Activated CD8-positive, alpha-beta T cell treated with anti-CD3 and anti-CD28 coated beads for 36 hours (primary cell): ENCODE results near the gene ZNRF2. TPM values are rescaled to one million over a fixed set of nuclear protein-coding genes. Genes with fewer than 3 reads are reported as not detected.

Experiments used
- ATAC-seq: fragments of 200-7000 bp; cut with Tn5 transposase; one replicate; pipeline ENCODE4 v1.10.0; 2021; ENCODE audit warnings: mild to moderate bottlenecking, moderate library complexity
- CTCF ChIA-PET: fragments of 350-600 bp; sonication (Branson Sonifier 250); formaldehyde crosslinking; loops from one replicate; lab custom pipeline; 2021; ENCODE audit warnings: antibody characterized with exemption; lab: Charles Lee
- POLR2A ChIA-PET: fragments of 350-600 bp; sonication (Branson Sonifier 250); formaldehyde crosslinking; loops from one replicate; lab custom pipeline; 2021; ENCODE audit warnings: antibody characterized with exemption; lab: Charles Lee
- DNase-seq: peaks from one replicate; pipeline ENCODE4 v3.0.0-alpha.2; 2020
- H3K27ac Mint-ChIP-seq: one replicate; pipeline ENCODE4 v1.8.0; 2021; ENCODE audit warnings: mild to moderate bottlenecking, mixed read lengths
- H3K27me3 Mint-ChIP-seq: one replicate; pipeline ENCODE4 v1.8.0; 2021; ENCODE audit warnings: mixed read lengths
- H3K36me3 Mint-ChIP-seq: one replicate; pipeline ENCODE4 v1.8.0; 2021; ENCODE audit warnings: low read depth, mixed read lengths
- H3K4me1 Mint-ChIP-seq: one replicate; pipeline ENCODE4 v1.8.0; 2021; ENCODE audit warnings: low read depth, mixed read lengths
- H3K4me3 Mint-ChIP-seq: one replicate; pipeline ENCODE4 v1.8.0; 2021; ENCODE audit warnings: mild to moderate bottlenecking, moderate library complexity, mixed read lengths
- H3K9me3 Mint-ChIP-seq: one replicate; pipeline ENCODE4 v1.8.0; 2021; ENCODE audit warnings: mixed read lengths
- intact Hi-C: fragments of 100-400 bp; cut with micrococcal nuclease; formaldehyde crosslinking; loops from one replicate; pipeline ENCODE4 v1.10.0; 2022
- total RNA-seq, 2 experiments: library from RNA; stranded (reverse); gene quantifications; one replicate each; pipeline ENCODE4 v1.2.3, GENCODE V29; 2021
- TF ChIP-seq, protein P1 (sequence below): fragments of 200-600 bp; IDR thresholded peaks from one replicate; pipeline ENCODE4 v1.8.0; 2022; ENCODE audit warnings: antibody characterized with exemption, mild to moderate bottlenecking

The ZNRF2 gene
- total RNA-seq, 2 experiments from 2014 or later, result 8.9 to 9.7 TPM

DNA sequence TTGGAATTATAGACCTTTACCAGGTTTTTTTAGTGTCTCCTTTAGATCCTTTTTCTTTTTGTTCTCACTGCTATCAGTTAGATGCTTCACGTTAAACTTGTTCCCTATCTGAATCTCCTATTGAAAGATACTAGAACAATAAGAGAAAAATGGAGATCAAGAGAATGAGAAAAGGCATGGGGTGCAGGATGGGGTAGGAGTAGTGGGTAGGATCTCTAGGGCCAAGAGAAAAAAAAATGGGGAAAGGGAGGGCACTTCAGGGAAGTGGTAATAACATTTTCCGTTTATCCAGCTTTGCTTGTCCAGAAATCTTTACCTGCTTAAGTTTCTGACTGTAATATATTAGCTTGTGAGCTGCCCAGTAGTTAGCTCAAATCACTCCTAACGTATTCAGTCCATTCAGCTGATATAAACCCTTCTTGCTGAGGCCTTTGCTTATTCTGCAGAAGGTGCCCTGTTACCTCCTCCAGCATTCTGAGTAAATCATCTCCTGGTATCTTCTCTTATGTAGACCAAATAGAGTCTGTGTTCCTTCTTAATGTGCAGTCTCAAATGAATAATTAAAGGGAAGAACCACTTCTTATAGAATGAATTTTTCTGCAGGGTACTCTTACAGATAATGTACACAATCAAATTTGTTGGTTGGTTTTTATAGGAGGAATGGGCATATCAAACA lies 69.7 kb downstream of the ZNRF2 start:
- H3K36me3 Mint-ChIP-seq, result peaks cover 7% of the 10 kb centered on the region
- ATAC-seq, result no peak

DNA sequence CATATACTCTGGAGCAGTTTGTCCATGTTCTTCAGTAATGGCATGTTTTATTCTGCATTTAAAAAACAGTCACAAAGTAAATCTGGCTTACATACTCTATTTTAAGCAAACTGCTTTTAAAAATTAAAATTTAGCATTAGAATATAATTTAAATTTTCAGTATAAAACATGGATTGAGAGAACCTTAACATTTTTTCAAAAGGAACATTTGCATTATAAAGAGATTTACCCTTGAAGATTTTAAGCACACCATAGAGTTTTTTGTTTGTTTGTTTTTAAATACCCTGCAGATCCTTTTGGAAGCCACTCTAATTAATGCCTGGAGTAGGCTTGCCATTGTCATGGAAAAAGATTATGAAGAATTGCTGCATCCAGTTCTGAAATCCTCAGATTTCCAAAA lies 70.4 kb downstream of the ZNRF2 start:
- Mint-ChIP-seq H3K36me3 (peaks cover 7% of the 10 kb centered on the region), H3K9me3 (no peaks in the 10 kb centered on the region), H3K27ac (no peak overlapping the region), H3K4me1 (peaks cover 12% of the 10 kb centered on the region), H3K4me3 (no peak overlapping the region), H3K27me3 (no peaks in the 10 kb centered on the region)
- ATAC-seq, result no peak
- no peak for DNase-seq
- POLR2A ChIA-PET, result no interaction called here
- TF ChIP-seq, protein P1, sequence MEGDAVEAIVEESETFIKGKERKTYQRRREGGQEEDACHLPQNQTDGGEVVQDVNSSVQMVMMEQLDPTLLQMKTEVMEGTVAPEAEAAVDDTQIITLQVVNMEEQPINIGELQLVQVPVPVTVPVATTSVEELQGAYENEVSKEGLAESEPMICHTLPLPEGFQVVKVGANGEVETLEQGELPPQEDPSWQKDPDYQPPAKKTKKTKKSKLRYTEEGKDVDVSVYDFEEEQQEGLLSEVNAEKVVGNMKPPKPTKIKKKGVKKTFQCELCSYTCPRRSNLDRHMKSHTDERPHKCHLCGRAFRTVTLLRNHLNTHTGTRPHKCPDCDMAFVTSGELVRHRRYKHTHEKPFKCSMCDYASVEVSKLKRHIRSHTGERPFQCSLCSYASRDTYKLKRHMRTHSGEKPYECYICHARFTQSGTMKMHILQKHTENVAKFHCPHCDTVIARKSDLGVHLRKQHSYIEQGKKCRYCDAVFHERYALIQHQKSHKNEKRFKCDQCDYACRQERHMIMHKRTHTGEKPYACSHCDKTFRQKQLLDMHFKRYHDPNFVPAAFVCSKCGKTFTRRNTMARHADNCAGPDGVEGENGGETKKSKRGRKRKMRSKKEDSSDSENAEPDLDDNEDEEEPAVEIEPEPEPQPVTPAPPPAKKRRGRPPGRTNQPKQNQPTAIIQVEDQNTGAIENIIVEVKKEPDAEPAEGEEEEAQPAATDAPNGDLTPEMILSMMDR, result no peak
- intact Hi-C loops, result loop anchor here (5.0 kb wide), 1 partner anchor 77 kb away; no protein-coding TSS in a partner anchor
- CTCF ChIA-PET, result interaction anchor here (8.9 kb wide), 1 partner anchor 79 kb away, joined by 96 read pairs; no protein-coding TSS in a partner anchor

More for the DNA sequence above, 69.7 kb downstream of the ZNRF2 start:
- Mint-ChIP-seq H3K27ac (no peak overlapping the region), H3K4me1 (peaks cover 18% of the 10 kb centered on the region), H3K9me3 (no peaks in the 10 kb centered on the region), H3K27me3 (no peaks in the 10 kb centered on the region), H3K4me3 (no peak overlapping the region)
- intact Hi-C loops, result loop anchor here (5.0 kb wide), 1 partner anchor 77 kb away; no protein-coding TSS in a partner anchor
- DNase-seq, result no peak
- ChIA-PET POLR2A (no interaction called here), CTCF (interaction anchor here (1.2 to 8.9 kb wide), 3 partner anchors 78 to 220 kb away, joined by 3 to 96 read pairs (median 5); partner anchors contain the start of gene MTURN)
- TF ChIP-seq, protein P1, result no peak

DNA sequence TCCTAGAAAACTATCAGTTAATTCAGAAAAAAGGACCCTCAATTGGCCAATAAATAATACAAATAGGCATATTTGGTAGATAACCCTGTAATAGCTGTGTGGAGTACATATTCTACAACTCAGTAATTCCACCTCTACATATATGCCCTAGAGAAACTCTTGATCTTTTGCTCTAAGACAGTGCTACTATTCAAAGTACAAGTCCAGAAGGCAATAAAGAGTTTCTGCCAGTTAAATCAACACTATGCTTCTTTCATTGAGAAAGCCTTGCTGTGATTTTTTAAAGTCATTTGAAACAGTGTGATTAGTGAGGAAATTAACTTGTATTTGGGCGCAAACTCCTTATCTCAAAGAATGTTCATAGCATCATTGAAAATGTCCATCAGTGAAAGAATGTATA lies 75.6 kb downstream of the ZNRF2 start:
- no peaks in the 10 kb centered on the region for H3K27me3 Mint-ChIP-seq

DNA sequence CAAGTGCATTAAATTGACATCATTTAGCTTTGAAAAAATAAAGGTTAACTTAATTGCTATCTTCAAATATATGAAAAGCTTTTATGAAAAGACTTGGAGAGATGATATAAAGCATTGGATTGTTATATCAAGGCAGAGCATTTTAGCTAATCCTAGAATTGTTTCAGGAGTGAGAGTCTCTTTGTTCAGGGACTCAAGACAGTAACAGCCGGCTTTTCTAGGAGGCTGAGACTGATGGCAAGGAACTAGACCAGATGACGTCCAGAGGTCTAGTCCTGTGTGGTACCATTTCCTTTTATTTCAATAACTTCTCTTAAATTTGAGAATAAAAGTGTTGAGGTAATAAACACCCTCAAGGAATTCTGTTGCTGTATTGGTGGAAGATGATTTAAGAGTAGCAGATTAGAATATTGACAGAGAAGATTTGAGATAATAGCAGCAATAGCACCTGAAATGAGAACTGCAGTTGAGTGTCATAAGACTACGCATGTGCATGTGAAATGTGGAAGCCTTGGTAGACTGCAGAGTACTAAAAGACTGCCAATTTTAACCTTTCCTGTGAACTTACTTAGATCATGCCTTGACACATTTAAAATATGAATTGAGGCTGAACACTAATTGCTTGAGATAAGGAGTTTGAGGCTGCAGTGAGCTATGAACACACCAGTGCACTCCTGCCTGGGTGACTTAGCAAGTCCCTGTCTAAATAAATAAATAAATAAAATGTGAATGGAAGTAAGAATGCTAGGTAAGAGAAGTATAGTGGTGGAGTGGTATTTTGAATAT lies 79.6 kb downstream of the ZNRF2 start:
- Mint-ChIP-seq H3K9me3 (no peaks in the 10 kb centered on the region), H3K27me3 (no peaks in the 10 kb centered on the region), H3K36me3 (peaks cover 2% of the 10 kb centered on the region), H3K4me3 (no peak overlapping the region), H3K4me1 (no peaks in the 10 kb centered on the region), H3K27ac (no peak overlapping the region)
- ChIA-PET CTCF (interaction anchor here (3.2 kb wide), 1 partner anchor 88 kb away, joined by 10 read pairs; no protein-coding TSS in a partner anchor), POLR2A (no interaction called here)
- ATAC-seq (no peak), DNase-seq (no peak)
- TF ChIP-seq, protein P1, result no peak
- intact Hi-C loops, result no loop called here

More for the DNA sequence above, 75.6 kb downstream of the ZNRF2 start:
- Mint-ChIP-seq H3K36me3 (peaks cover 9% of the 10 kb centered on the region), H3K4me1 (no peaks in the 10 kb centered on the region), H3K27ac (no peak overlapping the region), H3K9me3 (no peaks in the 10 kb centered on the region), H3K4me3 (no peak overlapping the region)
- CTCF ChIA-PET, result interaction anchor here (1.1 to 2.4 kb wide), 3 partner anchors 7 to 84 kb away, joined by 3 to 7 read pairs (median 4); no protein-coding TSS in a partner anchor
- intact Hi-C loops, result no loop called here
- DNase-seq (no peak), ATAC-seq (no peak)
- TF ChIP-seq, protein P1, result no peak
- POLR2A ChIA-PET, result no interaction called here
